ENCODE measurements around the gene TMEM132C.

DNA sequence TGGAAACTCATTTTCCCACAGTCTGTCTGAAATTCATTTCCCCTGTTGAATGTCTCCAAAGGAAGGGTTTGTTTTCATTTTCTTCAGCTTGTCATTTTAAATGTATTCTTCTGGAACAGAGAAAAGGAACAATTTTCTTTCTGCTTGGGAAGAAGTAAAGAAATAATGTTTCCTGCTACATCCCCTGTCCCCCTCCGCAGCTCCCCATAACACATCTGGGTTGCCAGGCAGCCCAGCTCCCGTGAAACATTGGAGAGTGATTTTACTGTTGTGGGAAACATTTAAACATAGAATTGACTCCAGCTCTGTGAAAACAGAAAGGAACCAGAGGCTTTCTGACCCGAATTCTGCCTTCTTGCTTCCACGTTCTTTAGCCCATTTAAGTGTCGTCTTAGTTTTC, 159.5 kb downstream of the TMEM132C start:
- TF ChIP-seq CTCF (IDR thresholded peaks at IDR 0.05): no peak
- no peak for TF ChIP-seq ZFX (IDR thresholded peaks at IDR 0.05; ENCODE audit: borderline replicate concordance)
